ENCODE results near the gene STK33.
A peak's percentile ranks its signal among the peaks of the same experiment; 100 is the strongest.

Gene STK33

DNA sequence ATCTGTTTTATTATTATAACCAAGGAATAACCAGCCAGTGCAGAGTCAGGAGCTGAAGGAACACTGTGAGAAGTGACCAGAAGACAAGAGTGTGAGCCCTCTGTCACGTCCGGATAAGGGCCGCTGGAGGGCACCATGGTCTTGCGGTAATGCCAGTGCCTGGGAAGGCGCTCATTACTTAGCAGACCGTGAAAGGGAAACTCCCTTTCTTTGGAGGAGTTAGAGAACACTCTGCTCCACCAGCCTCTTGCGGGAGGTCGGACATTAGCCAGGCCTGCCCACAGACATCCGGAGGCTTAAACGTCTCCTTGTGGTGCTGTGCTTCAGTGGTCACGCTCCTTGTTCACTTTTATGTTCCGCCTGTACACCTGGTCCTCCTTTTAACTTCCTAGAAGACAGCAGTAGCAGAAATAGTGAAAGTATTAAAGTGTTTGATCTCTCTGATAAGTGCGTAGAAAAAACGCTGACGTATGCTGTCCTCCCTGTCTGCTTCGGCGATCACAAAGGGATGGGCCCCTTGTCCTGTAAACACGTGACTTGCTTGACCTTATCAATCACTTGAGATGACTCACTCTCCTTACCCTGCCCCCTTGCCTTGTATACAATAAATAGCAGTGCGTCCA is 209.7 kb downstream of the STK33 start:
- in situ Hi-C loops (cut with HindIII; ENCODE audit: low sequenced_read_pairs) = no loop called here
- DNase-seq (ENCODE audit: low read depth) = no peak
- TF ChIP-seq, protein P1, sequence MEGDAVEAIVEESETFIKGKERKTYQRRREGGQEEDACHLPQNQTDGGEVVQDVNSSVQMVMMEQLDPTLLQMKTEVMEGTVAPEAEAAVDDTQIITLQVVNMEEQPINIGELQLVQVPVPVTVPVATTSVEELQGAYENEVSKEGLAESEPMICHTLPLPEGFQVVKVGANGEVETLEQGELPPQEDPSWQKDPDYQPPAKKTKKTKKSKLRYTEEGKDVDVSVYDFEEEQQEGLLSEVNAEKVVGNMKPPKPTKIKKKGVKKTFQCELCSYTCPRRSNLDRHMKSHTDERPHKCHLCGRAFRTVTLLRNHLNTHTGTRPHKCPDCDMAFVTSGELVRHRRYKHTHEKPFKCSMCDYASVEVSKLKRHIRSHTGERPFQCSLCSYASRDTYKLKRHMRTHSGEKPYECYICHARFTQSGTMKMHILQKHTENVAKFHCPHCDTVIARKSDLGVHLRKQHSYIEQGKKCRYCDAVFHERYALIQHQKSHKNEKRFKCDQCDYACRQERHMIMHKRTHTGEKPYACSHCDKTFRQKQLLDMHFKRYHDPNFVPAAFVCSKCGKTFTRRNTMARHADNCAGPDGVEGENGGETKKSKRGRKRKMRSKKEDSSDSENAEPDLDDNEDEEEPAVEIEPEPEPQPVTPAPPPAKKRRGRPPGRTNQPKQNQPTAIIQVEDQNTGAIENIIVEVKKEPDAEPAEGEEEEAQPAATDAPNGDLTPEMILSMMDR (IDR thresholded peaks at IDR 0.05; ENCODE audit: low read depth, low read length, missing control alignments) = no peak
- no peak overlapping the region for H3K4me3 ChIP-seq (ENCODE audit: low read depth, low read length)

DNA sequence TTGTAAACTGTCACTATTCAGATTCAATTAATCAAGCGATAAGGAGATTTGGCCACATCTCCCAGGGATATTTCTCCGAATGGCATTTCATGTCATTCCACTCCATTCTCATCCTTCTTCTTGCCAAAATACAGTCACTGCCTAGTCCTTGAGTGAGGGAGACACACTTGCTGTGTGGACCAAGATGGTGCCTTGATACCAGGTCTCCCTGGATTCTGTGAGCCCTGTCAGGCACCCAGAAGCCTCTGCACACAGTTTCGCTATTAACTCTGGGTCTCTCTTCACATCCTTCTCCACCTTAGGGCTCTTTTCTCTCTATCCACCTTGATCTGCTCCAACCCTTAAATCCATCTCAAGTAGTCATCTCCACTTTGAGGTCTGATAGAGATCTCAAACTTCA is 210.4 kb downstream of the STK33 start:
- DNase-seq (ENCODE audit: low read depth) = no peak
- H3K4me3 ChIP-seq (ENCODE audit: low read depth, low read length) = no peak overlapping the region
- in situ Hi-C loops (cut with HindIII; ENCODE audit: low sequenced_read_pairs) = no loop called here
- TF ChIP-seq, protein P1 (IDR thresholded peaks at IDR 0.05; ENCODE audit: low read depth, low read length, missing control alignments) = no peak

DNA sequence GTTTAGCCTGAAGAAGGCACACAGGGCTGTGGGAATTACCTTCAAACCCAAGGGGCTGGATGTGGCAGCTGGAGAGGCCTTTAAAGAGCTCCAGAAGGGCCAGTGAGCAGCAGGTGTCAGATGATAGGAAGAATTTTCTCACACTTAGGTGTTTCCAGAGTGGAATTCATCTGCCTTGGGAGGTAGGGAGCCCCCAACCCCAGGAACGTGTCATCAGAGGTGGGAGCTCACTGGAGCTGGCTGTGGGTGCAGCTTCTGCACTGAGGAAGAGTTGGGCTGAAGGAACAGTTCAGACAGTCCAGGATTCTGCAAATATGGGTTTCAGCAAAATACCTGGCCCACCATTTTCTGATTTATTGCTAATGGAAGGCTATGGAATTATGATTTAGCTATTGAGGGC is 210.8 kb downstream of the STK33 start:
- TF ChIP-seq, protein P1 (IDR thresholded peaks at IDR 0.05; ENCODE audit: low read depth, low read length, missing control alignments) = no peak
- in situ Hi-C loops (cut with HindIII; ENCODE audit: low sequenced_read_pairs) = no loop called here
- no peak for DNase-seq (ENCODE audit: low read depth)
- no peak overlapping the region for H3K4me3 ChIP-seq (ENCODE audit: low read depth, low read length)

DNA sequence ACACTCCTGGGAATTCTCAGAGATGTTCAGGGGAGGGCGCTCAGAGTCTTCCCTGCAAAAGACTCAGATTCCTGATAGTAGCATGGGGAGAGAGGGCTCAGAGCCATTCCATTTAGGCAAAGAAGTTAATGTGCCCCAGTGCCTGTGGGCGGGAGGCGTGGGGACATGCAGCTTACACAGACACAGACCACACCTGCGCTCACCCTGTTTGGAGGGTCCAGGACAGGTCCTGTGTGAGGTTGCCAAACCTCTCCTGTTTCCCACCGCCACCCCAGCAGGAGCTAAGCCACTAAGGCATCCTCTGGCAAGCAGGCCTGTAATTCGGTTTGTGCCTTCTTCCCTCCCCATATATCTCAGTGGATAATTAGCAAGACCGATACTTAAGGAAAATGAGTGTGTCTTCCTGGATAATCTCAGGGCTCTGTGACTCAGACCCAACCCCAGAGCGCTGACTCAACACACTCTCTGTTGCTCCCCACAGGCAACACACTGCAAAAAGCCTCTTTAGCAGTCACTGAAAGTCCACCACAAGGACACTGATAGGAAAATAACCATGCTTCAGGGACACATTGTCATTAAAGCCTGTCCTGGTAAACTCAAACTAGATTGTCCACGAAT is 211.5 kb downstream of the STK33 start:
- peak; percentile 34 for DNase-seq (ENCODE audit: low read depth)
- H3K4me3 ChIP-seq (ENCODE audit: low read depth, low read length) = no peak overlapping the region
- TF ChIP-seq, protein P1 (IDR thresholded peaks at IDR 0.05; ENCODE audit: low read depth, low read length, missing control alignments) = no peak
- in situ Hi-C loops (cut with HindIII; ENCODE audit: low sequenced_read_pairs) = no loop called here

DNA sequence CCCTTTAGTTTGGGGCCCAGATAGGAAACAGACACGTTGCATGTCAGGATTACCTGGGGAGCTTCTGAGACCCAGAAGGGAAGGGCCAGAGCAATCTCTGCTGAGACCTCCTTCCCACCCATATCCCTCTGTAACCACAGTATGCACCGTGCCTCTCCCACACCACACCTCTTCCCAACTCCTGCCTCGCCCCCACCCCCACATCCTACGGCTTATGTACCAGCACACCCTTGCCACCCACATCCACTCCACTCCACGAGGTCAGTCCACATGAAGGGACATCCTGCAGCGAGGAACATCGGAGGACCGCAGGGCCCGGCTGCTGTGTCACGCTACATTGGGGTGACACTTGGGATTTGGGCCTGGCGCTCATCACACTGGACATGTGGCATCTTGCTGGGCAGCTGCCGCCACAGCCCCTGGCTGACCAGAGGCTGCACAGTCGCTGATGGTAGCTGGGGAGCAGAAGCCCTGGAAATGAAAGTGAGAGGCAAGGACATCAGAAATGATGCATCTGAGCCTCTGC is 212.1 kb downstream of the STK33 start:
- H3K4me3 ChIP-seq (ENCODE audit: low read depth, low read length) = no peak overlapping the region
- no peak for DNase-seq (ENCODE audit: low read depth)
- in situ Hi-C loops (cut with HindIII; ENCODE audit: low sequenced_read_pairs) = no loop called here
- TF ChIP-seq, protein P1 (IDR thresholded peaks at IDR 0.05; ENCODE audit: low read depth, low read length, missing control alignments) = no peak

DNA sequence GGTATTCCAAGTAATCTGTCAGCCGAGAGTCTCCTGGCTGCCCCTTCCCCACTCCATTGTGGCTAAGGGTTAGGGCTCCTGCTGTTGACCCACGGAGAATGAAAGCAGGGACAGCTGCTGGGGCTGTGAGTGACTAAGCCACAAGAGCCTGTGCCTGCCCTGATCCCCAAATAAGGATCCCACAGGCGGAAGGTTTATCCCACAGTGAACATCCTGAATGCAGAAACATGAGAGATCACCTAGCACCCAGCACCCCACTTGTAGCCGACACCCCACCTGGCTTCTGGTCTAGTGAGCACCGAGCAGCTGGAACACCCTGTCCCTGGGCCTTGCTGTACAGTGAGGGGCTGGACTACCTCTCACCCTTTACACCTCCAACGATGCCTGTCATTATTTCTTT is 212.7 kb downstream of the STK33 start:
- in situ Hi-C loops (cut with HindIII; ENCODE audit: low sequenced_read_pairs) = no loop called here
- TF ChIP-seq, protein P1 (IDR thresholded peaks at IDR 0.05; ENCODE audit: low read depth, low read length, missing control alignments) = no peak
- H3K4me3 ChIP-seq (ENCODE audit: low read depth, low read length) = no peak overlapping the region
- DNase-seq (ENCODE audit: low read depth) = no peak
